ENCODE measurements around the gene DLG1.

DNA sequence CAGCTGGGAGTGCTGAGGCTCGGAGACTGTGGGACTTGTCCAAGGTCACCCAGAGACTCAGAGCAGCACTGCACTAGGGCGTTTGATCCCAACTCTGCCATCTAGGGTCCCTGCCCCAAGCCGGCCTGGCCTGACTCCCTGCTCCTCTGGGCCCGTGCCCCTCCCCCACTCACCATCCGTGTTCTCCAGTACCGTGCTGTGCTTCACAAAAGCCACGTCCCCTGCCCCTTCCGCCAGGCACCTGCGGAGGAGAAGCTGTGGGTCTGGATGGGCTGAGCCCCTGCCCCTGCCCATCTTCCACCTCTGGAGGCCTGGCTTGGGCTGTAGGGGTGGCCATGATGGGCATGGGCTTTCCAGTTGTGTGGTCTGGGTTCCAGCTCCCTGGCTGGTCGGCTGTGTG is 277.2 kb downstream of the DLG1 start:
- TF ChIP-seq, protein P1, sequence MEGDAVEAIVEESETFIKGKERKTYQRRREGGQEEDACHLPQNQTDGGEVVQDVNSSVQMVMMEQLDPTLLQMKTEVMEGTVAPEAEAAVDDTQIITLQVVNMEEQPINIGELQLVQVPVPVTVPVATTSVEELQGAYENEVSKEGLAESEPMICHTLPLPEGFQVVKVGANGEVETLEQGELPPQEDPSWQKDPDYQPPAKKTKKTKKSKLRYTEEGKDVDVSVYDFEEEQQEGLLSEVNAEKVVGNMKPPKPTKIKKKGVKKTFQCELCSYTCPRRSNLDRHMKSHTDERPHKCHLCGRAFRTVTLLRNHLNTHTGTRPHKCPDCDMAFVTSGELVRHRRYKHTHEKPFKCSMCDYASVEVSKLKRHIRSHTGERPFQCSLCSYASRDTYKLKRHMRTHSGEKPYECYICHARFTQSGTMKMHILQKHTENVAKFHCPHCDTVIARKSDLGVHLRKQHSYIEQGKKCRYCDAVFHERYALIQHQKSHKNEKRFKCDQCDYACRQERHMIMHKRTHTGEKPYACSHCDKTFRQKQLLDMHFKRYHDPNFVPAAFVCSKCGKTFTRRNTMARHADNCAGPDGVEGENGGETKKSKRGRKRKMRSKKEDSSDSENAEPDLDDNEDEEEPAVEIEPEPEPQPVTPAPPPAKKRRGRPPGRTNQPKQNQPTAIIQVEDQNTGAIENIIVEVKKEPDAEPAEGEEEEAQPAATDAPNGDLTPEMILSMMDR (IDR thresholded peaks at IDR 0.05), result no peak
- no peak for TF ChIP-seq POLR2AphosphoS5 (IDR thresholded peaks at IDR 0.05; ENCODE audit: insufficient read depth in 1 of 2, low read depth in 1 of 2)
- TF ChIP-seq POLR2A (IDR thresholded peaks at IDR 0.05), result no peak
